Measurements from ENCODE around the gene PSMD6.

The PSMD6 gene

GRCh38 chr3:63986146-63986545 lies 37.1 kb downstream of the PSMD6 start:
- no peak for TF ChIP-seq CTCF (IDR thresholded peaks at IDR 0.05; ENCODE audit: insufficient read depth, low read depth, low read length, missing control alignments)
- H3K4me3 ChIP-seq (ENCODE audit: low read depth, low read length) = no peak overlapping the region
- DNase-seq (ENCODE audit: low read depth) = no peak

- H3K4me3 ChIP-seq (ENCODE audit: low read depth, low read length) = no peak overlapping the region
- DNase-seq (ENCODE audit: low read depth) = no peak
- no peak for TF ChIP-seq CTCF (IDR thresholded peaks at IDR 0.05; ENCODE audit: insufficient read depth, low read depth, low read length, missing control alignments)
Measured at GRCh38 chr3:63984391-63984790, 38.9 kb downstream of the PSMD6 start.

- TF ChIP-seq CTCF (IDR thresholded peaks at IDR 0.05; ENCODE audit: insufficient read depth, low read depth, low read length, missing control alignments) = no peak
- DNase-seq (ENCODE audit: low read depth) = no peak
- no peak overlapping the region for H3K4me3 ChIP-seq (ENCODE audit: low read depth, low read length)
Measured at GRCh38 chr3:63981980-63982379, 41.3 kb downstream of the PSMD6 start.

GRCh38 chr3:63980830-63981498 lies 42.3 kb downstream of the PSMD6 start:
- no peak overlapping the region for H3K4me3 ChIP-seq (ENCODE audit: low read depth, low read length)
- no peak for TF ChIP-seq CTCF (IDR thresholded peaks at IDR 0.05; ENCODE audit: insufficient read depth, low read depth, low read length, missing control alignments)
- no peak for DNase-seq (ENCODE audit: low read depth)

GRCh38 chr3:63980019-63980418 lies 43.3 kb downstream of the PSMD6 start:
- no peak for TF ChIP-seq CTCF (IDR thresholded peaks at IDR 0.05; ENCODE audit: insufficient read depth, low read depth, low read length, missing control alignments)
- no peak for DNase-seq (ENCODE audit: low read depth)
- no peak overlapping the region for H3K4me3 ChIP-seq (ENCODE audit: low read depth, low read length)

GRCh38 chr3:63979093-63979885 lies 44.0 kb downstream of the PSMD6 start:
- no peak overlapping the region for H3K4me3 ChIP-seq (ENCODE audit: low read depth, low read length)
- no peak for TF ChIP-seq CTCF (IDR thresholded peaks at IDR 0.05; ENCODE audit: insufficient read depth, low read depth, low read length, missing control alignments)
- DNase-seq (ENCODE audit: low read depth) = no peak
